OCI-LY7 (cell line): ENCODE data around the gene MALL.
"Not testable (repeated sequence)": the region's sequence is repeated elsewhere in the genome, so short reads cannot be mapped to it uniquely, and the experiment has no call there.

Source experiments
- EZH2phosphoT487 ChIP-seq: fragments of 200-600 bp; sonication (generic); IDR thresholded peaks from 2 replicates; pipeline ENCODE4 v1.6.1; 2018; ENCODE audit warnings: low read depth, borderline replicate concordance, mild to moderate bottlenecking, mixed run types, antibody characterized with exemption, low read length, moderate library complexity, mixed read lengths
- TF ChIP-seq, protein P1 (sequence below): fragments of 200-600 bp; sonication (generic); conservative IDR thresholded peaks from 2 replicates; pipeline ENCODE4 v1.5.1; 2014; ENCODE audit warnings: mild to moderate bottlenecking, antibody characterized with exemption, low read length, moderate library complexity, mixed read lengths

GRCh38 chr2:110075896-110076295 is 39.7 kb downstream of the MALL start:
- TF ChIP-seq, protein P1, sequence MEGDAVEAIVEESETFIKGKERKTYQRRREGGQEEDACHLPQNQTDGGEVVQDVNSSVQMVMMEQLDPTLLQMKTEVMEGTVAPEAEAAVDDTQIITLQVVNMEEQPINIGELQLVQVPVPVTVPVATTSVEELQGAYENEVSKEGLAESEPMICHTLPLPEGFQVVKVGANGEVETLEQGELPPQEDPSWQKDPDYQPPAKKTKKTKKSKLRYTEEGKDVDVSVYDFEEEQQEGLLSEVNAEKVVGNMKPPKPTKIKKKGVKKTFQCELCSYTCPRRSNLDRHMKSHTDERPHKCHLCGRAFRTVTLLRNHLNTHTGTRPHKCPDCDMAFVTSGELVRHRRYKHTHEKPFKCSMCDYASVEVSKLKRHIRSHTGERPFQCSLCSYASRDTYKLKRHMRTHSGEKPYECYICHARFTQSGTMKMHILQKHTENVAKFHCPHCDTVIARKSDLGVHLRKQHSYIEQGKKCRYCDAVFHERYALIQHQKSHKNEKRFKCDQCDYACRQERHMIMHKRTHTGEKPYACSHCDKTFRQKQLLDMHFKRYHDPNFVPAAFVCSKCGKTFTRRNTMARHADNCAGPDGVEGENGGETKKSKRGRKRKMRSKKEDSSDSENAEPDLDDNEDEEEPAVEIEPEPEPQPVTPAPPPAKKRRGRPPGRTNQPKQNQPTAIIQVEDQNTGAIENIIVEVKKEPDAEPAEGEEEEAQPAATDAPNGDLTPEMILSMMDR = not testable (repeated sequence)
- not testable (repeated sequence) for TF ChIP-seq EZH2phosphoT487
